GM18909 (cell line): ENCODE results near the gene GRB10.

ENCODE experiments used
- ATAC-seq: cut with Tn5 transposase; IDR thresholded peaks from one replicate; pipeline ENCODE4 v1.9.1; 2021; ENCODE audit warnings: mild to moderate bottlenecking; ENCODE audit not compliant: unreplicated experiment, poor library complexity

GRB10 gene

GRCh38 chr7:50805447-50806125 is 22.9 kb upstream of the GRB10 start:
- ATAC-seq, result no peak

DNA sequence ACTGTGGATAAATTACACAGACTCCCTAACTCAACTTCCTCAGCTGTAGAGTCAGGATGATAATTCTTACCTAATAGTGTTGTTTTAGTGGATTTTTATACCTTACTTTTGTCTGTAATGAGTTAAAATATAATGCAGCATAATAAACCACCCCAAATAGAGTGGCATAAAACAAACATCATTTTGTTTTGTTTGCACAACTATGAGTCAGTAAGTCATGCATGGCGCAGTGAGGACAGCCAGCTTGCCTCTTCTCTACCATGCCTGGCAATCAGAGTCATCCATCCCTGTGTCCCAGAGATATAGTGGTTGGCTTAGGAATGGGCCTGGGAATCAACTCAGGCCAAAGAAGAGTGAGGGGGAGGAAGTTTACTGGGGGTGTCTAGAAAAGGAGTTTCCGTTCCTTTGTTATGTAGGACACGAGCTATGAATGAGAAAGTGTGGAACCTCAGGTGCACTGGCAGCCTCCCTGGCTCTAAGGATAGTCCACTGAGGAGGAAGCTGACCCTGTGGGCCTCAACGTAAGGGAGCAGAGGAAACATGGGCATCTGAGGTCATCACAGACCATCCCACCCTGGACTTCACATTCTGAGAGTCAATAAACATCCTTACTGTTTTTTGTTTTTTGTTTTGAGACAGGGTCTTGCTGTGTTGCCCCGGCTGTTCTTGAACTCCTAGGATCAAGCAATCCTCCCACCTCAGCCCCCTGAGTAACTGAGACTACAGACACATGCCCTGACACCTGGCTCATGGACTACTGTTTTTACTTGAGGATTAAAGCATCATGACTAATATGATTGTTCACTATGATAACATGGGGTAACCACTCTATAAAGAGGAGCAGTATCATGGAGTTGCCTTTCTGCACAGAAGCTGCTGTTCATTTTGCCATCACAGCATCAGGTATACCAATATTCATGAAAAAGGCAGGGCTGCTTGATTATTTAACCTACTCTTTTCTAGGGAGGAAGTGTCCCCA is 21.0 kb upstream of the GRB10 start:
- ATAC-seq, result no peak

GRCh38 chr7:50801907-50802306 is 19.2 kb upstream of the GRB10 start:
- no peak for ATAC-seq

DNA sequence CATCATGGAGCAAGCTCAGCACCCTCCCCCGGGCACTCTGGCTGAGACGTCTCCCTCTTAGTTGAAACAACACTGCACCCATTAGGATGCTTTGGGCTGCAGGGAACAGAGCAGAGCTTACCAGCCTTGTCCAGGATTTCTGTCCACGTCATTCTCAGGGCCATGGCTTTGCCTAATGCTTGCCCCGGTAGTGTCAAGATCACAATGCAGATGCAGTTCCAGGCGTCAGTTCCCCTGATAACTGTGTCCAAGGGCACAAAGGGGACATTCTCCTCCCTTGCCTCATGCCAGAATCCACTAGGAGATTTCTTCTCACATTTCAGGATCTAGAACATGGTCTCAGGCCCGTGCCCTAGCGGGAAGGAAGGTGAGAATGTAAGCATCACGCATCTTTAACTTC is 17.2 kb upstream of the GRB10 start:
- ATAC-seq, result no peak

- ATAC-seq, result no peak
Observed at GRCh38 chr7:50798126-50798525, 15.4 kb upstream of the GRB10 start.

DNA sequence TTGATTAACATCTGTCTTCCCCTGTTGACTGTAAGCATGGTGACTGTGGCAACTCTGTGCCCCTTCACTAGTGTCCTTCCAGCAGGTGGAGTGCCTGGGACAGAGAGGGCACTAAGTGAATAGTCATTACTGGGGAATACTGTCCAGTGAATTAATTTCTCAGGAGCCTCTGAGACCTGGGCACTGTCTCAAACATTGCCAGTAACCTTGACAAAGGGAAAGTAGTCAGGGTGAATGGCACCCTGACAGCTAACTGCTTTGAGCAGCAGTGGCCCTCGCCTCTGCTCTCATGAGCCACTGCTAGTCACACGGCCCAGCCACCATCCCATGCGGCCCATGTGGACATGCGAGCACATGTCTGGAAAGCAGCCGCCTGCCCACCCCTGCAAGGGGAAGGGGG is 13.1 kb upstream of the GRB10 start:
- no peak for ATAC-seq

GRCh38 chr7:50795253-50795652 is 12.6 kb upstream of the GRB10 start:
- ATAC-seq, result no peak

- ATAC-seq, result no peak
Observed at GRCh38 chr7:50793947-50794570, 11.4 kb upstream of the GRB10 start.

- no peak for ATAC-seq
Observed at GRCh38 chr7:50793120-50793946, 10.6 kb upstream of the GRB10 start.

GRCh38 chr7:50792342-50793119 is 9.8 kb upstream of the GRB10 start:
- no peak for ATAC-seq

- no peak for ATAC-seq
Observed at GRCh38 chr7:50791938-50792341, 9.2 kb upstream of the GRB10 start.

GRCh38 chr7:50791363-50791937 is 8.8 kb upstream of the GRB10 start:
- ATAC-seq, result no peak

DNA sequence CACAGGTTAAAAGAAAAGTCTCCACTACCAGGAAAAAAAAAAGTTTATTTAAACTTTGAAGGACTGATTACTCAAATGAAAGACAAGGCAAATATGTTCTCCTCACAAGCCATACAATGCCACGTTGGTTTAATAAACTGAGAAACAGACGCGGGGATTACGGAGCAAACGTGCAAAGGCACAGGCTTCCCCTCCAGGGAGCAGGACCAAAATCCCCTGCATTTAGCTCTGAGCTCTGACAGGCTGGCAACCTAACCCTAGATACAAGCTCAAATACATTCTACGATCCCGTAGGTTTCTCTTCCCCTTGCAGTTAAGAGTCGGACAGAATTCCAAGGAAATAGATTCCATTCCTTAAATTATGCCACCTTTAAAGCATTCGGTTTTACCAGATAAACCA is 7.7 kb upstream of the GRB10 start:
- ATAC-seq, result no peak

DNA sequence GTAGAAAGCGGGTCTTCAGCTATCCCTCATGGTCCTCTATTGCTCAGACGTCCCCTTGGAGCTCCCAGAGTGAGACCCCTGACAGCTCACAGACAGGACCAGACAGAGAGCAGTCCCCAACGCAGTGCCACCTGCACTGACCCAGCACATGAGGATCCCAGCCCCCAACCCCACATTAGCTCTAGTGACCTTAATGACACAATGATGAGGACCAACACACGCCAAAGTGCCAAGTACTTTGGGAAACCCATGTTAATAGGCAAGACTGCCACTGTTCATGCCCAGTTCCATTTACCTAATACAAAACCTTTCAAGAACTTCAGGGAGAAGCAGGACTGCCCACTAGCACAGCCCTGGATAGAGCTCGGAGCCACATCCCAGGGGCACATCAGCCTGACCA is 5.7 kb upstream of the GRB10 start:
- no peak for ATAC-seq

- ATAC-seq, result no peak
Observed at GRCh38 chr7:50787825-50788224, 5.1 kb upstream of the GRB10 start.

- no peak for ATAC-seq
Observed at GRCh38 chr7:50785346-50785745, 2.6 kb upstream of the GRB10 start.

GRCh38 chr7:50783801-50784507 is 1.3 kb upstream of the GRB10 start:
- no peak for ATAC-seq

- no peak for ATAC-seq
Observed at GRCh38 chr7:50783303-50783702, 607 bp upstream of the GRB10 start.
